ENCODE results near the gene FGR.
A peak's percentile ranks its signal among the peaks of the same experiment; 100 is the strongest.

DNA sequence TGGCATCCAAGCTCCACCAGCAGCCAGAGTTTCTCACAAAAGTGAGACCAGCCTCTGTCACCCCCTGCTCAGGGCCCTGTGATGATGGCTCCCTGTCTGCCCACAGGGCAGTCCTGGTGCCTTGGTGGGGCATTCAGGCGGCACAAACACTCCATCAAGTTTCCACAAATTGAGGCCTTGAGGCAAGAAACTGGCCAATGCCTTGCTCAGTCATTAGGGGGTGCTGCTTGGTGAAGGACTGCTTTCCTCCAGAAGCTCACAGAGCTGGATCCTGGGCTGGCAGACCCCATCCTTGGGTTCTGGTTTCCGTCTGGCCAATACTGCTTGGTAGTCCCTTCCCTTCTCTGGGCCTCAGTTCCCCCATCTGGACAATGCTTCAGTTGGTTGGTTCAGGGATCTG is 18.5 kb downstream of the FGR start:
- TF ChIP-seq, protein P1, sequence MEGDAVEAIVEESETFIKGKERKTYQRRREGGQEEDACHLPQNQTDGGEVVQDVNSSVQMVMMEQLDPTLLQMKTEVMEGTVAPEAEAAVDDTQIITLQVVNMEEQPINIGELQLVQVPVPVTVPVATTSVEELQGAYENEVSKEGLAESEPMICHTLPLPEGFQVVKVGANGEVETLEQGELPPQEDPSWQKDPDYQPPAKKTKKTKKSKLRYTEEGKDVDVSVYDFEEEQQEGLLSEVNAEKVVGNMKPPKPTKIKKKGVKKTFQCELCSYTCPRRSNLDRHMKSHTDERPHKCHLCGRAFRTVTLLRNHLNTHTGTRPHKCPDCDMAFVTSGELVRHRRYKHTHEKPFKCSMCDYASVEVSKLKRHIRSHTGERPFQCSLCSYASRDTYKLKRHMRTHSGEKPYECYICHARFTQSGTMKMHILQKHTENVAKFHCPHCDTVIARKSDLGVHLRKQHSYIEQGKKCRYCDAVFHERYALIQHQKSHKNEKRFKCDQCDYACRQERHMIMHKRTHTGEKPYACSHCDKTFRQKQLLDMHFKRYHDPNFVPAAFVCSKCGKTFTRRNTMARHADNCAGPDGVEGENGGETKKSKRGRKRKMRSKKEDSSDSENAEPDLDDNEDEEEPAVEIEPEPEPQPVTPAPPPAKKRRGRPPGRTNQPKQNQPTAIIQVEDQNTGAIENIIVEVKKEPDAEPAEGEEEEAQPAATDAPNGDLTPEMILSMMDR (IDR thresholded peaks at IDR 0.05 in 2 of 3, conservative IDR thresholded peaks at IDR 0.05 in 1 of 3; ENCODE audit: borderline replicate concordance in 1 of 3, insufficient read depth in 1 of 3, low read depth in 2 of 3, low read length in 2 of 3): peak in 2 of 3 experiments; percentile 23 to 43; a peak in 4 of 6 replicates
- TF ChIP-seq CBX3 (IDR thresholded peaks at IDR 0.05; ENCODE audit: low read depth): no peak
- TF ChIP-seq, protein P2, sequence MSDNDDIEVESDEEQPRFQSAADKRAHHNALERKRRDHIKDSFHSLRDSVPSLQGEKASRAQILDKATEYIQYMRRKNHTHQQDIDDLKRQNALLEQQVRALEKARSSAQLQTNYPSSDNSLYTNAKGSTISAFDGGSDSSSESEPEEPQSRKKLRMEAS (IDR thresholded peaks at IDR 0.05): no peak
- no peak for TF ChIP-seq POLR2AphosphoS5 (IDR thresholded peaks at IDR 0.05; ENCODE audit: low read depth, low read length)
- TF ChIP-seq RAD21 (IDR thresholded peaks at IDR 0.05; ENCODE audit: low read depth): no peak
- TF ChIP-seq POLR2A (IDR thresholded peaks at IDR 0.05; ENCODE audit: borderline replicate concordance, extremely low read depth, insufficient read depth, insufficient read length): no peak
- no peak for TF ChIP-seq CEBPB (IDR thresholded peaks at IDR 0.05; ENCODE audit: low read depth)
- TF ChIP-seq EZH2phosphoT487 (IDR thresholded peaks at IDR 0.05; ENCODE audit: borderline replicate concordance): no peak
- no peak for TF ChIP-seq EGR1 (IDR thresholded peaks at IDR 0.05; ENCODE audit: low read depth)
